Muscle layer of duodenum (tissue), 2 donors: ENCODE results near the gene HNRNPM.
"Not testable (repeated sequence)": the region's sequence is repeated elsewhere in the genome, so short reads cannot be mapped to it uniquely, and the experiment has no call there.

Source experiments
- H3K27ac ChIP-seq: one replicate; pipeline ENCODE4 v1.7.0; 2013; ENCODE audit warnings: mild to moderate bottlenecking, low read length
- H3K27me3 ChIP-seq: one replicate; pipeline ENCODE4 v1.7.0; 2013; ENCODE audit warnings: low read depth, mild to moderate bottlenecking, control low read depth, low read length
- H3K36me3 ChIP-seq, 2 donors: one replicate each; pipeline ENCODE4 v1.7.0; 2013; ENCODE audit warnings: low read length in 2 of 2, control low read depth in 1 of 2, mild to moderate bottlenecking in 1 of 2; ENCODE audit not compliant: insufficient read depth in 2 of 2, control insufficient read depth in 1 of 2
- H3K4me1 ChIP-seq, 2 donors: one replicate each; pipeline ENCODE4 v1.7.0; 2013; ENCODE audit warnings: low read length in 2 of 2, mild to moderate bottlenecking in 2 of 2, control low read depth in 1 of 2, moderate library complexity in 1 of 2; ENCODE audit not compliant: insufficient read depth in 2 of 2, control insufficient read depth in 1 of 2
- H3K4me3 ChIP-seq, 2 donors: one replicate each; pipeline ENCODE4 v1.7.0; 2013; ENCODE audit warnings: low read length in 2 of 2, low read depth in 1 of 2, mild to moderate bottlenecking in 1 of 2
- H3K9me3 ChIP-seq, 2 donors: one replicate each; pipeline ENCODE4 v1.7.0; 2013; ENCODE audit warnings: low read length in 2 of 2, control low read depth in 1 of 2, mild to moderate bottlenecking in 1 of 2; ENCODE audit not compliant: control insufficient read depth in 1 of 2
- donor health status: healthy.

Gene HNRNPM

DNA sequence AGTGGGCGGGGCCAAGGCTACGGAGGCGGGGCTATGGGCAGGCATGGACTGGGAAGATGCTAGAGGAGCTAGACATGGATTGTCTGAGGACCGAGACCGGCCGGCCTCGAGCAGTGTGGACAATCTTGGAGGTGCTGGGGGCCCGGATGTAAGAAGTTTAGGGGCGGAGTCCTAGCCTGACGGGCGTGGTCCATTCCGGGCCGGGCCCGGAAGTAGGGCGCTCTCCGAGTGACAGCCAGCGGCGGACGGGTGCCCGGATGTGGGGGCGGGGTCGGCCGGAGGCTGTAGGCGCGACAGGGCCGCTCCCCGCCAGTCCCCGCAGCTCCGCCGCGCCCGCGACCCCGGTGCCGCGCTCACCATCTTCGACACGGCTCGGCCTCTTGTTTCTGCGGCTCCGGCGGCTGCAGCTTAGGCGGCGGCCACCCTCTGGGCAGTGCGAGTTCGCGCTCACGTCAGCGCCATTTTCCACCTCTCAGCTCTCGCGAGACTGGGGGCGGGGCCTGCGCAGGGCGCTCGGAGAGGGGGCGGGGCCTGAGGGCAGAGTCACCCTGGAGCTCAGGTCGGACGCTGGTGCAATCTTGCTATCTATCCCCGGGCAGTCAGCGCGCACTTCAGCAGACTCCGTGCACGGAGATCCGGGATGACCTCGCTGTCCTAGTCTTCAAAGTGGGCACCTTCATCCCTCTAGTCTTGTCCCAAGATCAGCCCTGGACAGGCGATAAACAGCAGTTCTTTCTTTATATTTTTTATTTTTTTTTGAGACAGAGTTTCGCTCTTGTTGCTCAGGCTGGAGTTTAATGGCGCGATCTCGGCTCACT is 69.1 kb downstream of the HNRNPM start, which contains the start of gene ZNF414:
TSS of gene ZNF414 (minus strand) at position 481 of the 818 bp plus-strand sequence. CDS start at position 360, 121 bp downstream.
- Histone ChIP-seq H3K9me3 (no peaks in the 10 kb centered on the region), H3K27me3 (no peaks in the 10 kb centered on the region), H3K4me1 (peaks cover 4 to 24% of the 10 kb centered on the region in 2 donors), H3K4me3 (peak within 1 kb of the TSS; percentile 65 to 67), H3K36me3 (peaks cover 0 to 3% of the 10 kb centered on the region in 2 donors), H3K27ac (peak within 1 kb of the TSS; percentile 87)

DNA sequence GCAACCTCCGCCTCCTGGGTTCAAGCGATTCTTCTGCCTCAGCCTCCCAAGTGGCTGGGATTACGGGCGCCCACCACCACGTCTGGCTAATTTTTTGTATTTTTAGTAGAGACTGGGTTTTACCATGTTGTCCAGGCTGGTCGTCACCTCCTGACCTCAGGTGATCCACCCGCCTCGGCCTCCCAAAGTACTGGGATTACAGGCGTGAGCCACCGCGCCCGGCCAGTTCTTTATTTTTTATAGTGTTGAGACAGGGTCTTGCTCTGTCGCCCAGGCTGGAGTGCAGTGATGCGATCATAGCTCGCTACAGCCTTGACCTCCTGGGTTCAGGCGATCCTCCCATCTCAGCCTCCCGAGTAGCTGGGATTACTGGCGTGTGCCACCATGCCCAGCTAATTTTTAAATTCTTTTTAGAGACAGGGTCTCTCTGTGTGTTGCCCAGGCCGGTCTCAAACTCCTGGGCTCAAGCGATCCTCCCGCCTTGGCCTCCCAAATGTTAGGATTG is 69.8 kb downstream of the HNRNPM start:
- H3K9me3 ChIP-seq, H3K27me3 ChIP-seq, H3K36me3 ChIP-seq: not testable (repeated sequence)
- Histone ChIP-seq H3K27ac (peak overlapping the region; percentile 87), H3K4me3 (peak overlapping the region; percentile 65 to 67), H3K4me1 (peaks cover 4 to 24% of the 10 kb centered on the region in 2 donors)

DNA sequence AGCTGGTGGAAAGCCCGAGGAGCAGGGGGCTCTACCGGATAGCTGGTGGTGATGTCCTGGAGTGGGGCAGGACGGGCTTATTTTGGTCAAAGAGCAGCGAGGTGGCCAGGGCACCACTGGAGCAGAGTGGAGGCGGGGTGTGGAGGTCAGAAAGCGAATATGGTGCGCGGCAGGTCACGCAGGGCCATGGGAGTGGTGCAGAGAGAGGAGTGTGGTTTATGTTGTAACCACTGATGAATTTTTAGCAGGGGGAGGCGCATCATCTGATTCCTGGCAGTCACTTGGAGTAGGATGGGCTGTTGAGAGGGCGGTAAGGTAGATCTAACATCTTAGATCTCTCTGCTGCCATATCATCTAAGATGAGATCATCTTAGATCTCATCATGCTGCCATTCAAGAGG is 70.5 kb downstream of the HNRNPM start:
- Histone ChIP-seq H3K27me3 (no peaks in the 10 kb centered on the region), H3K36me3 (peaks cover 0 to 3% of the 10 kb centered on the region in 2 donors), H3K9me3 (no peaks in the 10 kb centered on the region), H3K4me3 (no peak overlapping the region), H3K27ac (no peak overlapping the region), H3K4me1 (peaks cover 4 to 24% of the 10 kb centered on the region in 2 donors)

DNA sequence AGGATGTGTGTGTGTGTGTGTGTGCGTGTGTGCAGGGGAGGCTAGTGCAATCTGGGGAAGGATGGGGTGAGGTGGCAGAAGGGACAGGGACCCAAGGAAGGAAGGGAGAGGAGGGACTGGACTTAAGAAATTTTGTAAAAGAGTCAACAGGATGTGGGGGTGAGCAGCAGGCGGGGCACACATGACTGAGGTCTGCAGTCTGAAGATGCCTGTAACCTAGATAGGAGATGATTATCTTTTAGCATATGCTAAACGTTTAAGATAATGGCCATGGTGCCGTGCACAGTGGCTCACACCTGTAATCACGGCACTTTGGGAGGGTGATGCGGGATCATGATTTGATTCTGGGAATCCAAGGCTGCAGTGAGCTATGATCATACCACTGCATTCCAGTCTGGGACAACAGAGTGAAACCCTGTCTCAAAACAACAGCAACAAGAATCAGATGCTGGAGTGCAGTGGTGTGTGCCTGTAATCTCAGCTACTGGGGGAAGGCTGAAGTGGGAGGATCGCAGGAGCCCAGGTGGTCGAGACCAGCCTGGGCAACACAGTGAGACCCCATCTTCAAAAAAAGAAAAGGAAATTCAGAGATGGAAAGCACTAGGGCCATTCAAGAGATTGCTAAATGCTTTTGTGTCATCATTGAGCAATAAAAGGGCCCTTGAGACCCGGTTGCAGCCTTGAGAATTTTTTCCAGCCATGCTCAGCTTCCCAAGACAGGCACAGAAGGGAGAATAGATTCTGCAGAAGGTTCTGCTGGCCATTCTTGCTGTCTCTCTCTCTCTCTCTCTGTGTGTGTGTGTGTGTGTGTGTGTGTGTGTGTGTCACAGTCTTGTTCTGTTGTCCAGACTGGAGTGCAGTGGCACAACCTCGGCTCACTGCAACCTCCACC is 73.0 kb downstream of the HNRNPM start:
- H3K4me1 ChIP-seq, result peaks cover 4 to 11% of the 10 kb centered on the region in 2 donors
- no peaks in the 10 kb centered on the region for H3K27me3 ChIP-seq
- H3K9me3 ChIP-seq, result no peaks in the 10 kb centered on the region
- H3K27ac ChIP-seq, result no peak overlapping the region
- no peak overlapping the region for H3K4me3 ChIP-seq
- H3K36me3 ChIP-seq, result peaks cover 0 to 9% of the 10 kb centered on the region in 2 donors

DNA sequence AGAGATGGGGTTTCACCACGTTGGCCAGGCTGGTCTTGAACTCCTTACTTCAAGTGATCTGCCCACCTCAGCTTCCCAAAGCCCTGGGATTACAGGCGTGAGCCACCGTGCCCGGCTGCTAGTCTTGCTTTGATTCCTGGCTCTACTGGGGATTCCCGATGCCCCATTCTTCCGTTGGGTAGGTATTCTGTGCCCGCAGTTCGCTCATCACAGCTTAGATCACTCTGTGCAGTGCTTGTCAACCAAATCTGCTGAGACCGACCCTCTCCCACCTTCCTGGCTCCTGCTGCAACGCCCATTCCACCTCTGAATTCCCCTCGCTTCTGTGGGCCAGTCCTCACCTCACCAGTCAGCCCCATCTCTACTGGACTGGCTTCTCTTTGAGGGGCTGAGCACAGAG is 73.8 kb downstream of the HNRNPM start:
- Histone ChIP-seq H3K27me3 (no peaks in the 10 kb centered on the region), H3K9me3 (no peaks in the 10 kb centered on the region), H3K4me1 (peaks cover 0 to 4% of the 10 kb centered on the region in 2 donors), H3K27ac (no peak overlapping the region), H3K36me3 (peaks cover 0 to 9% of the 10 kb centered on the region in 2 donors), H3K4me3 (no peak overlapping the region)

DNA sequence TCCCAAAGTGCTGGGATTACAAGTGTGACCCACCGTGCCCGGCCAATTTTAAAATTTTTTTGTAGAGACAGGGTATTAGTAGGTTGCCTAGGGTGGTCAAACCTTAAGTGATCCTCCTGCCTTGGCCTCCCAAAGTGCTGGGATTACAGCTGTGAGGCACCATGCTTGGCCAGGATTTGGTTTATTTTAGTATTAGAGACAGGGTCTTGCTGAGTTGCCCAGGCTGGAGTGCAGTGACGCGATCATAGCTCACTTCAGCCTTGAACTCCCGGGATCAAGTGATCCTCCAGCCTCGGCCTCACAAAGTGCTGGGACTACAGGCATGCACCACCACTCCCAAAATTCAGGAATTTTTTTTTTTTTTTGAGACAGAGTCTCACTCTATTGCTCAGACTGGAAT is 74.6 kb downstream of the HNRNPM start:
- Histone ChIP-seq H3K4me1 (peaks cover 0 to 3% of the 10 kb centered on the region in 2 donors), H3K36me3 (peaks cover 0 to 6% of the 10 kb centered on the region in 2 donors), H3K27ac (no peak overlapping the region), H3K27me3 (no peaks in the 10 kb centered on the region), H3K4me3 (no peak overlapping the region), H3K9me3 (no peaks in the 10 kb centered on the region)

DNA sequence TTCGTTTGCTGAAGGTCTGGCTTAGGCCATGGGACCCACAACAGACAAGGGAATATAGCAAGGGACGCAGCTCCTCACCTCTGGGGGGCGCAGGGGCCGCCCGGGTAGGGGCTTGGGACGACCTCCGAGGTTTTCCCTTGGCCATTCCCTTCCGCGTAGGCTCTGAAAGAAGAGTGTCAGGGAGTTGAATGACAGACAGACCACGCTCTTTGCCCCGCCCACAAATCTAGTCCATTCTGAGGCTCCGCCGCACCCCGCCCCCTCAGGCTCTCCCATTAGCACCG is 80.6 kb downstream of the HNRNPM start:
- H3K27ac ChIP-seq, result peak overlapping the region; percentile 84
- peaks cover 3 to 8% of the 10 kb centered on the region in 2 donors for H3K4me1 ChIP-seq
- H3K4me3 ChIP-seq, result peak overlapping the region; percentile 47 to 68
- no peaks in the 10 kb centered on the region for H3K27me3 ChIP-seq
- peaks cover 13% of the 10 kb centered on the region in 2 donors for H3K36me3 ChIP-seq
- H3K9me3 ChIP-seq, result no peaks in the 10 kb centered on the region

DNA sequence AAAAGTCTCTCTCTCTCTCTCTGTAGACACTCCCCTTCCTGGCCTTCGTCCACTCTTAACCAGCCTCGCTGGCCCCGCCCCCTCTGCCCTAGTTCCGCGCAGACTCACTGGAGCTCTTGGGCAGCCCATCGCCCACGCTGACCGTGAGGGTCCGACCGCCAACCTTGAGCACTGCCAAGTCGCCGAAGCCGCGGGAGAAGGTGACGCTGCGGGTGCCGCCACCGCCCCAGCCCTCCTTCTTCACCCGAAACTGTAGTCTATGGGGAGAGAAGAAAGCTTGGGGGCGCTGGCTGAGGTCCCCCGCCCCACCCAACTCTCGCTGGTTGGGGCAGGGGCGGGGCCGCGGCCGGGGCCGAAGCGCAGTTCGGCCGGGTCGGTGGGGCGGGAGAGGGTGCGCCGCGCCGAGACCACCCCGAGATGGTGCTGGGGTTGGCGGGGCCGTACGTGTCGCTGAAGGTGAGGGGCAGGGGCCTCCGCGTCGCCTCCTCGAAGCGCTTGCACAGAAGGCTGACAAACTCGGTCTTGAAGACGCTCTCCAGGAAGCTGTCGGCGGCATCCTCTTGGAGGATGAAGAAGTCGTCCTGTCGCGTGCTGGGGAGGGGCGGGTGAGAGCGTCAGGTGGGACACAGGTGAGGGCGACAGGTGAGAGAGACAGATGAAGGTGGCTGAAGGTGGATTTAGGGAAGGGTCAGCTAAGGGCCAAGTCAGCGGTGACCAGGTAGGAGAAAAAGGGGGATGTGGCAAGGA is 81.7 kb downstream of the HNRNPM start:
- Histone ChIP-seq H3K4me3 (peak overlapping the region; percentile 69 to 86), H3K4me1 (peaks cover 3 to 8% of the 10 kb centered on the region in 2 donors), H3K27ac (peak overlapping the region; percentile 56), H3K27me3 (no peaks in the 10 kb centered on the region), H3K36me3 (peaks cover 13% of the 10 kb centered on the region in 2 donors), H3K9me3 (no peaks in the 10 kb centered on the region)

DNA sequence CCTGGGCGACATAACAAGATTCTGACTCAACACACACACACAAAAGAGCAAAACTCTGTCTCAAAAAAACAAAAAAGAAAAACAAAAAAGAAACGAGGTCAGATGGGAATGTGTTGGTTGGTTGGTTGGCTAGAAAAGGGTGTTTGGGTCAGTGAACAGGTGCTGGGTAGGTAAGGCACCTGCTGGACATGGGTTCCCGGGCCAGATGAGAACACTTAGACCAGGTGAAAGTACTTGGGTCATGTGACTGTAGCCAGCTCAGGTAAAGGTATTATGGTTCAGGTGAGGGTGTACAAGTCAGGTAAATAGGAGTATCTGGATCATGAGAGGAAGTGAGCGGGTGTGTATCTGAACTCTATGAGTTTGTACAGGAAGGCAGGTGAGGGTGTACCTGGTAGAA is 83.7 kb downstream of the HNRNPM start:
- Histone ChIP-seq H3K4me1 (peaks cover 3 to 8% of the 10 kb centered on the region in 2 donors), H3K9me3 (no peaks in the 10 kb centered on the region), H3K4me3 (no peak overlapping the region), H3K36me3 (peaks cover 7 to 13% of the 10 kb centered on the region in 2 donors), H3K27me3 (no peaks in the 10 kb centered on the region), H3K27ac (no peak overlapping the region)

DNA sequence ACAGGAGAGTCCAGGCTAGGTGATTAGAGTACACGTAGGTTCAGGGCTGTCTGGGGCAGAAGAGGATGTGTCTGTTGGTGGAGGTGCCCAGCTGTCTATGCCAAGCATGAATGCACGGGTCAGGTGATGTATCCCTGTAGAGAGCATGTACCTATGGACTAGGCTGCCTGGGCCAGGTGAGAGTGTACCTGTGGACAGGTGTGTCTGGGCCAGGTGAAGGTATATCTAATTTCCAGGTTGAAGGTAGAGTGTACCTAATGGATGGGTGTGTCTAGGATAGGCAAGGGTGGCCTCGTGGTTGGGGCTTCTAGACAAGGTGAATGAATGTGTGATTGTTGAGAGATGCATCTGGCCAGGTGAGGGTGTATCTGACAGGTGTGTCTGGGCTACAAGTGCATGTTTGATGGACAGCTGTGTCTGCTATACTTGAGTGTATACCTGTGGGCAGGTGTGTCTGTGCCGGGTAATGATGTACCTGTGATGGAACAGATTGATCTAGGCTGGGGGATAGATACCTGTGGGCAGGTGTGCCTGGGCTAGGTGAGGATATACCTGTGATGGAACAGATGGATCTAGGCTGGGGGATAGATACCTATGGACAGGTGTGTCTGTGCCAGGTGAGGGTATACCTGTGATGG is 84.7 kb downstream of the HNRNPM start:
- no peaks in the 10 kb centered on the region for H3K9me3 ChIP-seq
- peaks cover 3 to 8% of the 10 kb centered on the region in 2 donors for H3K4me1 ChIP-seq
- no peaks in the 10 kb centered on the region for H3K27me3 ChIP-seq
- H3K27ac ChIP-seq, result no peak overlapping the region
- no peak overlapping the region for H3K4me3 ChIP-seq
- peaks cover 7 to 13% of the 10 kb centered on the region in 2 donors for H3K36me3 ChIP-seq
